Thymus (tissue), 11 donors: ENCODE measurements around the gene TOB2. TPM values are rescaled to one million over a fixed set of nuclear protein-coding genes. Genes with fewer than 3 reads are reported as not detected.
"Not testable (repeated sequence)": the region's sequence is repeated elsewhere in the genome, so short reads cannot be mapped to it uniquely, and the experiment has no call there.

ENCODE experiments used
- DNase-seq, 9 donors: peaks; one replicate each; pipeline ENCODE4 v3.0.0-alpha.2; 2013; ENCODE audit warnings: low spot score in 9 of 9, low read depth in 6 of 9, missing footprints in 1 of 9
- H3K27ac ChIP-seq, 2 donors: one replicate each; pipeline ENCODE4 v1.5.1; 2013; ENCODE audit warnings: control low read depth in 1 of 2, low read depth in 1 of 2, low read length in 1 of 2, mild to moderate bottlenecking in 1 of 2, moderate library complexity in 1 of 2
- H3K27me3 ChIP-seq, 2 donors: one replicate each; pipeline ENCODE4 v1.5.1; 2013; ENCODE audit warnings: low read length in 1 of 2; ENCODE audit not compliant: control insufficient read depth in 2 of 2, insufficient read depth in 1 of 2
- H3K36me3 ChIP-seq, 2 donors: one replicate each; pipeline ENCODE4 v1.5.1; 2013; ENCODE audit warnings: low read length in 1 of 2, mild to moderate bottlenecking in 1 of 2, moderate library complexity in 1 of 2; ENCODE audit not compliant: control insufficient read depth in 2 of 2, insufficient read depth in 2 of 2
- H3K4me1 ChIP-seq, 2 donors: one replicate each; pipeline ENCODE4 v1.5.1; 2013; ENCODE audit warnings: low read length in 2 of 2; ENCODE audit not compliant: control insufficient read depth in 2 of 2, insufficient read depth in 2 of 2
- H3K4me3 ChIP-seq, 2 donors: one replicate each; pipeline ENCODE4 v1.5.1; 2013; ENCODE audit warnings: low read length in 2 of 2, control low read depth in 1 of 2, mild to moderate bottlenecking in 1 of 2
- H3K9me3 ChIP-seq, 2 donors: one replicate each; pipeline ENCODE4 v1.5.1; 2013; ENCODE audit warnings: low read length in 1 of 2, mild to moderate bottlenecking in 1 of 2; ENCODE audit not compliant: control insufficient read depth in 2 of 2, insufficient read depth in 1 of 2
- WGBS: extraction: QIAGEN DNeasy Blood & Tissue Kit; methylation state at CpG from one replicate; pipeline ENCODE4 v1.1.7; 2013; 5-methylcytosine and 5-hydroxymethylcytosine counted together
- polyA plus RNA-seq: library from polyadenylated mRNA; stranded (reverse); fragments of 200-250 nt; gene quantifications from one replicate; pipeline ENCODE4 v1.2.3, GENCODE V29; 2013
- total RNA-seq: library from RNA; stranded (reverse); fragments of 120-200 nt; gene quantifications from one replicate; pipeline ENCODE4 v1.2.4, GENCODE V29; 2013
- donor health status: healthy.

Gene TOB2
- total and polyA plus RNA-seq, 2 donors = 15.0 to 17.3 TPM

DNA sequence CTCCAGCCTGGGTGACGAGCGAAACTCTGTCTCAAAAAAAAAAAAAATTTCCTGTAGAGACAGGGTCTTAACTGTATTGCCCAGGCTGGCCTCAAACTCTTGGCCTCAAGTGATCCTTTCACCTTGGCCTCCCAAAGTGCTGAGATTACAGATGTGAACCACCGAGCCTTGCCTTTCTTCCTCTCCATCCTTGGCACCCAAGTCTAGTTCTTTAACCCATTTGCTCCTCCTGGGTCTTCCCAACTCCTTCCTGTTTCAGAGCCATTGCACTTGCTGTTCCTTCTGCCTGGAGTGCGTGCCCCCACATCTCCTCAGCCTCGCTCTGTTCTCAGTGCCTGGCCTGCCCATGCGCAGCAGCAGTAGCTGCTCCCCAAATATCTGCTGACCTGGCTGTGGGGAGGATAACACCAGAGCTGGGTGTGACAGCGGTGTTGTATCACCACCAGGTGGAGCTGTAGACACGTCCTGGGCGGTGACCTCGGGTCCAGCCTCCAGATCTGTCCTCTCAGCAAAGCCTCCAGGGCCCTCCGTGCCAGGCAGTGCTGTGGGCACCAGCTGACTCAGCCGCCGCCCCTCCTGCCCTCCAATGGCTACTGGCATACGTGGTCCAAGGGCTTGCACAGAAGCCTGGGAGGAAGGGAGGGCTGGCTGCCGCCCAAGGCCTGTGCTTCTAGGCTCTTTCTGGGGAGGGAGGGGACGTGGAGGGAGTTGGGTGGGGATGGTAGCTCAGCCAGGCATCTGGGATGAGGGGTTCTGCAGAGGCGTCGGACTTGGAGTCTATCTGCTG lies 42.9 kb downstream of the TOB2 start:
- Histone ChIP-seq H3K36me3 (no peaks in the 10 kb centered on the region), H3K27me3 (no peaks in the 10 kb centered on the region), H3K9me3 (no peaks in the 10 kb centered on the region), H3K4me1 (peaks cover 0 to 10% of the 10 kb centered on the region in 2 donors), H3K27ac (no peak overlapping the region), H3K4me3 (no peak overlapping the region)
- DNase-seq = peak; percentile 48 to 88 (median 77)
- 32% methylated on average over 18 of the region's 18 CpGs for WGBS

DNA sequence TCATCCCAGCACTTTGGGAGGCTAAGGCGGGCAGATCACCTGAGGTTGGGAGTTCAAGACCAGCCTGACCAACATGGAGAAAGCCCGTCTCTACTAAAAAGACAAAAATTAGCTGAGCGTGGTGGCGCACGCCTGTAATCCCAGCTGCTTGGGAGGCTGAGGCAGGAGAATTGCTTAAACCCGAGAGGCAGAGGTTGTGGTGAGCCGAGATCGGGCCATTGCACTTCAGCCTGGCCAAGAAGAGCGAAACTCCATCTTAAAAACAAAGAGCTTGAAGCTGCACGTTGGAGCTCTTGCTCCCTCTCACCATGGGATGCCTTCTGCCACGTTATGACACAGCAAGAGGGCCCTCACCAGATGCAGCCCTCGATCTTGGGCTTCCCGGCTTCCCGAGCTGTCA lies 43.8 kb downstream of the TOB2 start:
- not testable (repeated sequence) for H3K27ac ChIP-seq, H3K4me3 ChIP-seq, DNase-seq

DNA sequence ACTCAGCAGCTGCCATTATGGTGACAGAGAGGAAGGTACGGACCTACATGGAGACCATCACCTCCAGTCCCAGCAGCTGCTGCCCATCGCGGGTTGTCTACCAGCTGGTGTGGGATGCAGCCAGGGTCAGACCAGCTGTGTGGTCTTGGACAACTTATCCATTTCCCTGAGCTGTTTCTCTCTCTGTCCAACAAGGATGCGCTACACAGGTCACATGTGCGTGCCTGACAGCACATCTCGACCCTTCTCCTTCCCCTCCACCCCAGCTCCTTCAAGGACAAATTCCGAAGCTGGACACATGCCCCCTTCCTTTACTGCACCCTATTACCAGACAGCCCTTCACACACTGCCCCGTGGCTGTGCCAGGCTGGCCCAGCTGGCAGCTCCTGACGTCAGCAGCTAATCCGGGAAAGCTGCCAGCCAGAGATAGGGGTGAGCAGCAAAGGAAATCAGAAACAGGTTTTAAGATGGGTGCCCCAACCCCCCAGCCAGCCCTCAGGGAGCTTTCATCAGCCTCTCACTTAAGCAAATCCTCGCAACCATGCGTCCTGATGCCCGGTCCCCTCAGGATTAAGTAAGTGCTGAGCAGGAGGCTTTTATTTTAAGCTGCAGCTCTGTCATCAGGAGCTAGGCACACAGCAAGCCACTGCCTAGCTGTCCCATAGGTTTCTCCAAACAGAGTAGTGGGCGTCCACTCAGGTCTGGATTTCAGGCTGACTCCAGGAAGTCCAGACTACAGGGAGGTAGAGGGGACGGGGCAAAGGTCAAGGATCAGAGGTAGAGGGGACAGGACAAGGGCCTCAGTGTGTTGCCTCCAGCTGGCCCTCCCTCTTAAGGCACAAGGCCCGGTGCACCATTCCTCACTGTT lies 44.6 kb downstream of the TOB2 start:
- no peaks in the 10 kb centered on the region for H3K27me3 ChIP-seq
- H3K9me3 ChIP-seq = no peaks in the 10 kb centered on the region
- H3K4me3 ChIP-seq = no peak overlapping the region
- H3K27ac ChIP-seq = no peak overlapping the region
- H3K36me3 ChIP-seq = peaks cover 0 to 2% of the 10 kb centered on the region in 2 donors
- no peak for DNase-seq
- peaks cover 0 to 10% of the 10 kb centered on the region in 2 donors for H3K4me1 ChIP-seq
- 77% methylated on average over 16 of the region's 16 CpGs for WGBS

More for the DNA sequence above, 43.8 kb downstream of the TOB2 start:
- not testable (repeated sequence) for H3K9me3 ChIP-seq, H3K27me3 ChIP-seq, H3K36me3 ChIP-seq
- peaks cover 0 to 10% of the 10 kb centered on the region in 2 donors for H3K4me1 ChIP-seq
- WGBS = 96% methylated on average over 14 of the region's 14 CpGs

DNA sequence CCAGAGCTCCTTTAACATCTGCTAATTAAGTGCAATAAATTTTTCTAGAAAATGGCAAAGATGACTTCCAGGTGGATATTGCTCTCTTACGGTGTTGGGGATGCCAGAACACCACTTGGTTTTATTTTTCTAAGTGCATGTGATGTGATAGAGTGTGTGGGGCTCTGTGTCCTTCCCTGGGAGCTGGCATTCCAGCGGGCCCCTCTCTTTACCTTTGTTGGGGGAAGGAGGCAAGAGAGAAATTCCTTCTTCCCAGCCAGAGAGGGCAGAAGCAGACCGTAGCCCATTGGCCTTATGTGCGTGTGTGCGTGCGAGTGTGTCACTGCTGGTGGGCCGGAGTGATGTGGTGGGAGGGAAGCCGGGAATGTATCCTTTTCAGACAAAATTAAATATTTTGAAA lies 47.7 kb downstream of the TOB2 start:
- H3K27me3 ChIP-seq = no peaks in the 10 kb centered on the region
- peaks cover 14 to 18% of the 10 kb centered on the region in 2 donors for H3K36me3 ChIP-seq
- H3K4me3 ChIP-seq = no peak overlapping the region
- 95% methylated on average over 8 of the region's 8 CpGs for WGBS
- no peak overlapping the region for H3K27ac ChIP-seq
- H3K4me1 ChIP-seq = peaks cover 0 to 2% of the 10 kb centered on the region in 2 donors
- H3K9me3 ChIP-seq = no peaks in the 10 kb centered on the region
- no peak for DNase-seq

DNA sequence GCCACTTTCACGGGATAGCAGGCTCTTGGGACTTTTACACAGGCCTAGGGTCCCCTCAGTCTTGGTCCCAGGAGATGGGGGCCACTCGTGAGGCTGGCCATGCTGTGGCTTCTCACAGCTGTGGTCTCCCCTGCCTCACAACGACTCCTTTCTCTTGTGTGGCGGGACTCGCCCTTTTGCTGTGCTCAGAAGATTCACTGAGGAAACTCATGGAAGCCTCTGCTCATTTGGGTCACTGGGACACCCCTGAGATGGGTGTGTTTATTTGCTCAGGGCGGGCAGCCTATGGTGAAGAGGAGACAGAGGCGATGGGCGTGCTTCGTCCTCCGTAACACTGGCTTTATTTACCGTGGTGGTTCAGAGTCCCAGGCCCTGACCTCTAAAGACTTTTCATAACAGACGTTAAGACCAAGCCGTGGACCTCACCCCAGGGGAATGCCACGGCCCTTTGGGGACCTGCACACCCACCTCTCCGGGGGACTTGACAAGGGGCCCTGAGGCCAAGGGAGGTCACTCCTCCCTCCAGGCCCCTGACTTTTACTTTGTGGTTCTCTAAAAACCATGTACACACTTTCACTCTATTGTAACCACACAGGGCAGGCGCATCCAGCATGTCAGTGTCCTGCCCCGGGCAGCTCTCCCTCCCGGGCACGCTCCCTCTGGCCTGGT lies 49.3 kb downstream of the TOB2 start:
- no peaks in the 10 kb centered on the region for H3K27me3 ChIP-seq
- H3K9me3 ChIP-seq = no peaks in the 10 kb centered on the region
- 97% methylated on average over 19 of the region's 19 CpGs for WGBS
- no peaks in the 10 kb centered on the region for H3K4me1 ChIP-seq
- peaks cover 14 to 18% of the 10 kb centered on the region in 2 donors for H3K36me3 ChIP-seq
- no peak for DNase-seq
- no peak overlapping the region for H3K27ac ChIP-seq
- no peak overlapping the region for H3K4me3 ChIP-seq

DNA sequence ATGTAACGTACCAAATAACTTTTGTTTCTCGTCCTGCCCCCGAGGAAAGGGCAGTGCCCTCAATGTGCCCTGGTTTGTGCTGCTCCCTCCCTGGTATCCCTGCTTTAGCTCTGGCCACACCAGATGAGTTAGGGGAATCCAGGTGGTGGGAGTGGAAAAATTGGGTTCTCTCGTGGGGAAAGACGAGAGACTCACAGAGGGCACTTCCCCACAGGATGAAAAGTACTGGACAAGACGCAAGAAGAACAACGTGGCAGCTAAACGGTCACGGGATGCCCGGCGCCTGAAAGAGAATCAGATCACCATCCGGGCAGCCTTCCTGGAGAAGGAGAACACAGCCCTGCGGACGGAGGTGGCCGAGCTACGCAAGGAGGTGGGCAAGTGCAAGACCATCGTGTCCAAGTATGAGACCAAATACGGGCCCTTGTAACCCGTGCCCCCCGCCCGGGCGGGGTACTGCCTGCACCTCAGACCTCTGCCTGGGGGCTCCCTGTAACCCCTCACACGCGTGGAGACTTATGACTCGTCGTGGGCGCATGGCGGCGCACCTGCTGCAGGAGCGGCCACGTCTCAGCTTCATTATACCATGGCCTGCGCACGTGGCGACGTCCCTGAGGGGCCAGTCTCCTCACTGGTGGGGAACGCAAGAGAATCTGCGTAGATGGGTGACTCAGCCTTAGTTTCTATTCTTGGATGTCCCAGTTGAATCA lies 50.9 kb downstream of the TOB2 start:
- Histone ChIP-seq H3K4me3 (no peak overlapping the region), H3K27ac (no peak overlapping the region), H3K27me3 (no peaks in the 10 kb centered on the region), H3K36me3 (peaks cover 14 to 18% of the 10 kb centered on the region in 2 donors), H3K4me1 (no peaks in the 10 kb centered on the region), H3K9me3 (no peaks in the 10 kb centered on the region)
- WGBS = 98% methylated on average over 37 of the region's 37 CpGs
- no peak for DNase-seq

DNA sequence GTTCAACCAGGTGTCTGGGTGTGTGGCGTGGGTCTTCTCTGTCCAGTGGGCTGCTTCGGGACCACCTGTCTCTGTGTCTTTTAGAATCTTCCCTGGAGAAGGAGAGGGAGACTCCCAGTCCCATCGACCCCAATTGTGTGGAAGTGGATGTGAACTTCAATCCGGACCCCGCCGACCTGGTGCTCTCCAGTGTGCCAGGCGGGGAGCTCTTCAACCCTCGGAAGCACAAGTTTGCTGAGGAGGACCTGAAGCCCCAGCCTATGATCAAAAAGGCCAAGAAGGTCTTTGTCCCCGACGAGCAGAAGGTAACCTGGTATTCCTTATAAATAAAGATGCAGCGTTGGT lies 52.6 kb downstream of the TOB2 start:
- DNase-seq = no peak
- H3K27me3 ChIP-seq = no peaks in the 10 kb centered on the region
- WGBS = 97% methylated on average over 11 of the region's 11 CpGs
- H3K4me3 ChIP-seq = no peak overlapping the region
- H3K27ac ChIP-seq = no peak overlapping the region
- no peaks in the 10 kb centered on the region for H3K4me1 ChIP-seq
- H3K36me3 ChIP-seq = peaks cover 14 to 18% of the 10 kb centered on the region in 2 donors
- H3K9me3 ChIP-seq = no peaks in the 10 kb centered on the region

DNA sequence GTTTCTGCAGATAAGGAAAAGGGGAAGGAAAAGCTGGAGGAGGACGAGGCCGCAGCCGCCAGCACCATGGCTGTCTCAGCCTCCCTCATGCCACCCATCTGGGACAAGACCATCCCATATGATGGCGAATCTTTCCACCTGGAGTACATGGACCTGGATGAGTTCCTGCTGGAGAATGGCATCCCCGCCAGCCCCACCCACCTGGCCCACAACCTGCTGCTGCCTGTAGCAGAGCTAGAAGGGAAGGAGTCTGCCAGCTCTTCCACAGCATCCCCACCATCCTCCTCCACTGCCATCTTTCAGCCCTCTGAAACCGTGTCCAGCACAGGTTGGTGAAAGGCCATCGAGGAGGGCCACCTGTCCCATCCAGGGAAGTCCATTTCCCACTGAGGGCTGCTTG lies 59.3 kb downstream of the TOB2 start:
- no peak overlapping the region for H3K27ac ChIP-seq
- 92% methylated on average over 7 of the region's 7 CpGs for WGBS
- H3K4me3 ChIP-seq = no peak overlapping the region
- no peaks in the 10 kb centered on the region for H3K27me3 ChIP-seq
- H3K4me1 ChIP-seq = peaks cover 3 to 8% of the 10 kb centered on the region in 2 donors
- H3K36me3 ChIP-seq = peaks cover 0 to 8% of the 10 kb centered on the region in 2 donors
- H3K9me3 ChIP-seq = no peaks in the 10 kb centered on the region
- DNase-seq = no peak
